DND-41 (cell line): ENCODE results near the gene CTU2.

ENCODE experiments used
- CTCF ChIP-seq: IDR thresholded peaks from 2 replicates; pipeline ENCODE4 v1.5.1; 2012; ENCODE audit warnings: borderline replicate concordance, low read length, moderate library complexity, mild to moderate bottlenecking; ENCODE audit not compliant: poor library complexity, severe bottlenecking; ENCODE audit errors: extremely low read depth
- EZH2 ChIP-seq: IDR thresholded peaks from 3 replicates; pipeline ENCODE4 v1.6.1; 2012; ENCODE audit warnings: borderline replicate concordance, low read depth, mild to moderate bottlenecking, moderate library complexity, low read length, inconsistent platforms; ENCODE audit not compliant: severe bottlenecking

- TF ChIP-seq EZH2: no peak
- TF ChIP-seq CTCF: no peak
Measured at GRCh38 chr16:88762941-88763340, 56.6 kb downstream of the CTU2 start.
